Loucy (cell line): ENCODE data around the gene GRAMD4.

Source experiments
- CTCF ChIP-seq: fragments of 200-600 bp; sonication (generic); conservative IDR thresholded peaks from 2 replicates; pipeline ENCODE4 v1.5.1; 2014; ENCODE audit warnings: mild to moderate bottlenecking, antibody characterized with exemption, low read length
- EZH2phosphoT487 ChIP-seq: fragments of 200-600 bp; IDR thresholded peaks from 2 replicates; pipeline ENCODE4 v1.6.1; 2018; ENCODE audit warnings: antibody characterized with exemption, mild to moderate bottlenecking, moderate library complexity, borderline replicate concordance

- TF ChIP-seq CTCF (no peak), EZH2phosphoT487 (no peak)
Measured at GRCh38 chr22:46619830-46620501, at the start of gene GRAMD4.
